Chondrocyte (in vitro differentiated cells): Measurements from ENCODE around the gene PI4K2B. TPM values are rescaled to one million over a fixed set of nuclear protein-coding genes. Genes with fewer than 3 reads are reported as not detected.
"Not testable (repeated sequence)": the region's sequence is repeated elsewhere in the genome, so short reads cannot be mapped to it uniquely, and the experiment has no call there.

Experiments
- DNase-seq: peaks from one replicate; pipeline ENCODE4 v3.0.0; 2021; ENCODE audit warnings: mixed read lengths, low spot score
- H3K27ac Mint-ChIP-seq: one replicate; pipeline ENCODE4 v1.8.0; 2021; ENCODE audit warnings: mild to moderate bottlenecking, moderate library complexity, mixed read lengths; ENCODE audit not compliant: unreplicated experiment
- H3K27me3 Mint-ChIP-seq: 2 replicates; pipeline ENCODE4 v1.8.0; 2021; ENCODE audit warnings: low read depth, mixed read lengths
- H3K36me3 Mint-ChIP-seq: 2 replicates; pipeline ENCODE4 v1.8.0; 2021; ENCODE audit warnings: low read depth, mixed read lengths
- H3K4me1 Mint-ChIP-seq: 2 replicates; pipeline ENCODE4 v1.8.0; 2021; ENCODE audit warnings: low read depth, mild to moderate bottlenecking, mixed read lengths
- H3K4me3 Mint-ChIP-seq: one replicate; pipeline ENCODE4 v1.8.0; 2021; ENCODE audit warnings: mild to moderate bottlenecking, moderate library complexity, mixed read lengths; ENCODE audit not compliant: unreplicated experiment
- H3K9me3 Mint-ChIP-seq: 2 replicates; pipeline ENCODE4 v1.8.0; 2021; ENCODE audit warnings: low read depth, mixed read lengths
- CTCF ChIP-seq: fragments of 200-600 bp; sonication (generic); IDR thresholded peaks from 2 replicates; pipeline ENCODE4 v1.5.0; 2021; ENCODE audit warnings: antibody characterized with exemption, mild to moderate bottlenecking, moderate library complexity
- total RNA-seq: library from RNA; stranded (reverse); gene quantifications from 3 replicates; pipeline ENCODE4 v1.2.1, GENCODE V29; 2021

Gene PI4K2B
- total RNA-seq, 1 donor from 2014 or later: 15.5 TPM

- H3K9me3 Mint-ChIP-seq: peaks cover 11% of the 10 kb centered on the region
- H3K36me3 Mint-ChIP-seq: peaks cover 2% of the 10 kb centered on the region
- no peak for TF ChIP-seq CTCF
- no peak overlapping the region for H3K4me3 Mint-ChIP-seq
- no peaks in the 10 kb centered on the region for H3K4me1 Mint-ChIP-seq
- no peak overlapping the region for H3K27ac Mint-ChIP-seq
- DNase-seq: no peak
- peaks cover 7% of the 10 kb centered on the region for H3K27me3 Mint-ChIP-seq
Observed at GRCh38 chr4:25209702-25210101, 24.1 kb upstream of the PI4K2B start.

GRCh38 chr4:25211721-25212120, 22.1 kb upstream of the PI4K2B start:
- no peak overlapping the region for H3K4me3 Mint-ChIP-seq
- DNase-seq: no peak
- H3K27ac Mint-ChIP-seq: no peak overlapping the region
- H3K4me1 Mint-ChIP-seq: no peaks in the 10 kb centered on the region
- H3K27me3 Mint-ChIP-seq: peaks cover 7% of the 10 kb centered on the region
- peaks cover 11% of the 10 kb centered on the region for H3K9me3 Mint-ChIP-seq
- TF ChIP-seq CTCF: no peak
- H3K36me3 Mint-ChIP-seq: peaks cover 2% of the 10 kb centered on the region

GRCh38 chr4:25212822-25213221, 21.0 kb upstream of the PI4K2B start:
- TF ChIP-seq CTCF: no peak
- no peak for DNase-seq
- H3K9me3 Mint-ChIP-seq: peaks cover 11% of the 10 kb centered on the region

GRCh38 chr4:25213347-25213979, 20.4 kb upstream of the PI4K2B start:
- H3K4me3 Mint-ChIP-seq: no peak overlapping the region
- H3K9me3 Mint-ChIP-seq: peaks cover 11% of the 10 kb centered on the region

More at GRCh38 chr4:25212822-25213221, 21.0 kb upstream of the PI4K2B start:
- H3K27ac Mint-ChIP-seq: no peak overlapping the region
- H3K36me3 Mint-ChIP-seq: peaks cover 2% of the 10 kb centered on the region
- H3K4me3 Mint-ChIP-seq: no peak overlapping the region
- H3K4me1 Mint-ChIP-seq: no peaks in the 10 kb centered on the region
- H3K27me3 Mint-ChIP-seq: peaks cover 4% of the 10 kb centered on the region

GRCh38 chr4:25214750-25215149, 19.1 kb upstream of the PI4K2B start:
- DNase-seq, H3K27me3 Mint-ChIP-seq, H3K4me1 Mint-ChIP-seq: not testable (repeated sequence)

More at GRCh38 chr4:25213347-25213979, 20.4 kb upstream of the PI4K2B start:
- Mint-ChIP-seq H3K4me1 (no peaks in the 10 kb centered on the region), H3K27ac (no peak overlapping the region), H3K27me3 (no peaks in the 10 kb centered on the region), H3K36me3 (peaks cover 2% of the 10 kb centered on the region)
- no peak for DNase-seq
- TF ChIP-seq CTCF: no peak

GRCh38 chr4:25215511-25215910, 18.3 kb upstream of the PI4K2B start:
- peaks cover 2% of the 10 kb centered on the region for H3K36me3 Mint-ChIP-seq
- no peak for DNase-seq
- no peak for TF ChIP-seq CTCF
- H3K27ac Mint-ChIP-seq: no peak overlapping the region
- H3K27me3 Mint-ChIP-seq: no peaks in the 10 kb centered on the region
- no peak overlapping the region for H3K4me3 Mint-ChIP-seq
- H3K4me1 Mint-ChIP-seq: no peaks in the 10 kb centered on the region
- peaks cover 12% of the 10 kb centered on the region for H3K9me3 Mint-ChIP-seq

More at GRCh38 chr4:25214750-25215149, 19.1 kb upstream of the PI4K2B start:
- H3K9me3 Mint-ChIP-seq: peaks cover 11% of the 10 kb centered on the region
- H3K36me3 Mint-ChIP-seq, H3K4me3 Mint-ChIP-seq, H3K27ac Mint-ChIP-seq: not testable (repeated sequence)
